ENCODE results near the gene OR5K3.
"Not testable (repeated sequence)": the region's sequence is repeated elsewhere in the genome, so short reads cannot be mapped to it uniquely, and the experiment has no call there.

Gene OR5K3, protein sequence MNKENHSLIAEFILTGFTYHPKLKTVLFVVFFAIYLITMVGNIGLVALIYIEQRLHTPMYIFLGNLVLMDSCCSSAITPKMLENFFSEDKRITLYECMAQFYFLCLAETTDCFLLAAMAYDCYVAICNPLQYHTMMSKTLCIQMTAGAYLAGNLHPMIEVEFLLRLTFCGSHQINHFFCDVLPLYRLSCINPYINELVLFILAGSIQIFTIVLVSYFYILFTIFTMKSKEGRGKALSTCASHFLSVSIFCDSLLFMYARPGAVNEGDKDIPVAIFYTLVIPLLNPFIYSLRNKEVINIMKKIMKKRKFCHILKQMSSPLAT

DNA sequence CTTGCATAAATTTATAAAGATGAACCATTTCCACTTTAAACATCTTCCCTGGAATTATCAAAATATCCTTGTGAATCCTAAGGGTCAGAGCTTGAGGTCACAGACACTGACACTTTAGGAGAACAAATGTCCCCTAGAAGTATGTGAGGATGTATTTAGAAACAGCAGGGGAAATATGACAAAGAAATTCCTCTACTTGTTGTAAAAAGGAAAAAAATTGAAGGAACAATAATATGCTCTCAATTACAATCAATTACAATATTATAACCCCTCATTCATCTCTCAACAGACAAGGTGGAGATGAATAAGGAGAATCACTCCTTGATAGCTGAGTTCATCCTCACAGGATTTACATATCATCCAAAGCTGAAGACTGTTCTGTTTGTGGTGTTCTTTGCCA lies at the start of gene OR5K3:
Gene OR5K3 (plus strand): TSS at position 301 of the 400 bp plus-strand sequence. CDS start 0 bp downstream, at position 301.
- DNase-seq (ENCODE audit: low read depth) = no peak

DNA sequence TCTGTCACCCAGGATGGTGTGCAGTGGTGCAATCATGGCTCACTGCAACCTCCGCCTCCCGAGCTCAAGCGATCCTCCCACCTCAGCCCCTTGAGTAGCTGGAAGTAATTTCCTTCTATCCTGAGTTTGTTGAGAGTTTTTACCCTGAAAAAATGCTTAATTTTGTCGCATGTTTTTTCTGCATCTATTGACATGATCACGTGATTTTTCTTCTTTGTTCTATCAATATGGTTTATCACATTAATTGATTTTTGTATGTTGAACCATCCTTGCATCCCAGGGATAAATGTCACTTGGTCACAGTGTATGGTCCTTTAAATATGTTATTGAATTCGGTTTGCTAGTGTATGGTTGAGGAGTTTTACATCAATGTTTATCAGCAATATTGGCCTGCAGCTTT lies 48.7 kb upstream of the OR5K3 start:
- no peak for DNase-seq (ENCODE audit: low read depth)

DNA sequence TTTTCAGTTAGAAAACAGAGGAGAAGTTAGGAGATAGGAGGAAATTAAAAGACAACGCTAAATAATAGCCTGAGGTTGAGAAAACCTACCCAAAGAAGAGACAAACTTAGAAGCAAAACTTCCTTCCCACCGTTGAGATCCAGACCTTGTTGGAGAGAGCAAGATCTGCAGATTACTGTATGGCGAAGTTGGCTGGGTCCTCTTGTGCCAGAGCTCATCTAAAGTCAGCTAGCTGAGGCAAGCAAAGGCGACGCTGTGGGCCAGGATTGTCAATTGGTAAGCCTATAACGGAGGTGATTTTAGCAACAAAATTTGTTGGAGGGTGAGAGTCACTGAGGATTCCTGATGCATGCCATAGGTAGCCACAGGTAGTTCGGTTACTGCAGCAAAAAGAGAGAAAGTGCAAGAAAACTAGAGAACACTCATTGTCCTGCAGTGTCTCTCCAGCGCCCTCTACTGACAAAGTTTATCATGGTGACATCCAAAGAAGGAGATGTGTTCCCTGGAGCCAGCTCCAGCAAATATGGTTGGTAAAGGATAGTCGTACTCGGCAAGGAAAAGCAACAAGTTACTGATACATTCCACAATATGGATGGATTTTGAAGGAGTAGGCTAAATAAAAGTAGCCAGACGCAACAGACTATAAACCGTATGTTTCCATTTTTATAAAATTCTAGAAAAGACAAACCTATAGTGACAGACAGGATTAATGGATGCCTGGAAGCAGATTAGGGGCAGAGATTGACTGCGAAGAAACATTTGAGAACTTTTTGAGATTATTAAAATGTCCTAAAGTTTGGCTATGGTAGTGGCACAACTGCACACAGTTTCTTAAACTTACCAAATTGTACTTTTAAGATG lies 46.6 kb upstream of the OR5K3 start:
- no peak for DNase-seq (ENCODE audit: low read depth)

DNA sequence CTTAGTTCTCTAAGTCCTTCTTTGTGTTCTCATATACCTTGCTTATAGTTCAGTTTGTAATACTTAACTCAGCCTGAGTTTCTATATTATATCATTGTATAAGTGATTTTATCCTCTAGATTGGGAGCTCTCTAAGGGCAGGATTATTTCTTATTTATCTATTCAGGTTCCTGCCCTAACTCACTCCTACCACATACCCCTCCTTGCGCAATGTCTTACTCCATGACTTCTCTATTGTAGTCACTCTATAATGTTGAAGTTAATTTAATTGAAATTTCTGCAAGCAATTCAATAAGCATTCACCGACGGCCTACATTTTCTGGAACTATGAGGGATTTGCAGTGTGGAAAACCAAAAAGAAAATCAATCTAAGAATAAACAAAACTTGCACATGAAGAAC lies 40.4 kb upstream of the OR5K3 start:
- no peak for DNase-seq (ENCODE audit: low read depth)

DNA sequence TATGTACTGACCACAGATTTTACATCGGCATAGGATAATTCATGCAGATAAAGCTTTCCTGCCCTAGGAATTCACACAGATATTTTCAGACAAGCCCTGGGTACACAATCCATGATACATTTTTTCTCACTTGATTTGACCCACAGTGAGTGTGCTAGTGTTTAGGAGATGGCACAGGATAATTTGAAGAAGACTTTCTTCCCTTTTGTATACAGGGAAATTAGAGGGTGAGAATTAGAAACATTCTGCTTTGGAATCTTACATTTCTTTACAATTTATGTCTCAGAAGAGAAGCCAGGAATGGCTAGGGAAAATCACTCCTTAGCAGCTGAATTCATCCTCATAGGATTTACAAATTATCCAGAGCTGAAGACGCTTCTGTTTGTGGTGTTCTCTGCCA lies 36.9 kb upstream of the OR5K3 start, which contains the start of gene OR5K4:
Gene OR5K4 (plus strand): TSS at position 301 of the 400 bp plus-strand sequence. CDS start 0 bp downstream, at position 301.
- no peak for DNase-seq (ENCODE audit: low read depth)

DNA sequence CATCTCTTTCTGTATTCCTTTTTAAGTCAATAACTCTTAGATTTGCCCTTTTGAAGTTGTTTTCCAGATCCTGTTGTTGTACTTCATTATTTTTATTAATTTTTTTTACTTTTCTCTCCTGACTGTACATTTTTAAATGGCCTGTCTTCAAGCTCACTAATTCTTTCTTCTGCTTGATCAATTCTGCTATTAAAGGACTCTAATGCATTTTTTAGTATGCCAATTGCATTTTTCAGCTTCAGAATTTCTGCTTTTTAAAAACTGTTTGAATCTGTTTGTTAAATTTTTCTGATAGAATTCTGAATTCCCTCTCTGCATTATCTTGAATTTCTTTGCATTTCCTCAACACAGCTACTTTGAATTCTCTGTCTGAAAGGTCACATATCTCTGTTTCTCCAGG lies 31.2 kb upstream of the OR5K3 start:
- DNase-seq (ENCODE audit: low read depth) = no peak

DNA sequence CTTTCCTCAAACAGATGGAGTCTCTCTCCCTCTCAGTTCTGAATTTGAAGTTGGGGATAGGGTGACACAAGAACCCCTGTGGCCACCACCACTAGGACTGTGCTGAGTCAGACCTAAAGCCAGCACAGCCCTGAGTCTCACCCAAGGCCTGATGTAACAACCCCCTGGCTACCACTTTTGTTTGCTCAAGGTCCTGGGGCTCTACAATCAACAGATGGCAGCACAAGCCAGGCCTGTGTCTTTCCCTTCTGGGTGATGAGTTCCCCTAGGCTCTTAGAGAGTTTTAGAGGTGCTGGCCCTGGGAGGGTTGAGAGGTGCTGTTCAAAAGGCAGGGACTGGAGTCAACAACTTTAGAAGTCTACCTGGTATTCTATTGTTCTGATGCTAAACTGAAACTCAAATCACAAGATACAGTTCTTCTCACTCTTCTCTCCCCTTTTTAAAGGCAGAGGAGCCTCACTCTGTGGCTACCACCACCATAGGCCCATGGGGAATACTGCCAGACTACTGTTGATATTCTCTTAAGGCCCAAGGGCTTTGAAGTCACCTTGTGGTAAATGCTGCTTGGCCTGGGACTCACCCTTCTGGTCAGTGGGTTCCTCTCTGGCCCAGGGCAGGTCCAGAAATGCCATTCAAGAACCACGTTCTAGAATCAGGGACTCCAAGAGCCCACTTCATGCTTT lies 30.3 kb upstream of the OR5K3 start:
- no peak for DNase-seq (ENCODE audit: low read depth)

DNA sequence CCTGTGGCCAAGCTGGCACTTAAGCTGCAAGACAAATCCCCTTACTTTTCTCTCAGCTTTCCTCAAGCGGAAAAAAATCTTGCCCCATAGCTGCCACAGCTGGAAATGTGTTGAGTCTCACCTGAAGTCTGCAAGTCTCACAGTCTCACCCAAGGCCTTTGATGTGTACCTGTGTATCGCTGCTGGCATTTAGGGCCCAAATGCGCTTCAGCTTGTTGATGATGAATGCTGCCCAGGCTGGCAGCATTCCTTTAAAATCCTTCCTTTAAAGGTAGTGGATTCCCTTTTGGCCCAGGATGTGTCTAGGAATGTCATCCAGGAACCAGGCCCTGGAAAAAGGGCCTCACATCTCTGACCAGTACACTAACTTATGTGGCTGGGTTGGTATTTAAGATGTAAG lies 29.8 kb upstream of the OR5K3 start:
- no peak for DNase-seq (ENCODE audit: low read depth)

DNA sequence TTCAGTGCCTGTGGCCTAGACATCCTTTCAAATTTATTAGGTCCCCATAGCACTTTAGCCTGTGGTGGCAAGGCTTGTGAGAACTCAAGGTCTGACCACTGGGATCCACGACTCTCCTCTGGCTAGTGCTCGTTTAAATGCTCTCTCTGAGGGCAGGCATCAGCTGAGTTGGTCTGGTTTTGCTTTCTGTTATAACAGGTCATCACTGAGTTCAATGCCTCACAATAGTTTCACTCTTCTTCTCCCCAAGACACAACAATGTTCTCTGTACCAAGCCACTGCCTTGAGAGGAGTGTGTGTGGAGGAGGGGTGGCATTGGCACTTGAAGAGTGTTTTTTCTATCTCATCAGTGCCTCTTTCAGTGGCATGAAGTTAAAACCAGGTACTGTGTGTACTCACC lies 29.2 kb upstream of the OR5K3 start:
- no peak for DNase-seq (ENCODE audit: low read depth)

DNA sequence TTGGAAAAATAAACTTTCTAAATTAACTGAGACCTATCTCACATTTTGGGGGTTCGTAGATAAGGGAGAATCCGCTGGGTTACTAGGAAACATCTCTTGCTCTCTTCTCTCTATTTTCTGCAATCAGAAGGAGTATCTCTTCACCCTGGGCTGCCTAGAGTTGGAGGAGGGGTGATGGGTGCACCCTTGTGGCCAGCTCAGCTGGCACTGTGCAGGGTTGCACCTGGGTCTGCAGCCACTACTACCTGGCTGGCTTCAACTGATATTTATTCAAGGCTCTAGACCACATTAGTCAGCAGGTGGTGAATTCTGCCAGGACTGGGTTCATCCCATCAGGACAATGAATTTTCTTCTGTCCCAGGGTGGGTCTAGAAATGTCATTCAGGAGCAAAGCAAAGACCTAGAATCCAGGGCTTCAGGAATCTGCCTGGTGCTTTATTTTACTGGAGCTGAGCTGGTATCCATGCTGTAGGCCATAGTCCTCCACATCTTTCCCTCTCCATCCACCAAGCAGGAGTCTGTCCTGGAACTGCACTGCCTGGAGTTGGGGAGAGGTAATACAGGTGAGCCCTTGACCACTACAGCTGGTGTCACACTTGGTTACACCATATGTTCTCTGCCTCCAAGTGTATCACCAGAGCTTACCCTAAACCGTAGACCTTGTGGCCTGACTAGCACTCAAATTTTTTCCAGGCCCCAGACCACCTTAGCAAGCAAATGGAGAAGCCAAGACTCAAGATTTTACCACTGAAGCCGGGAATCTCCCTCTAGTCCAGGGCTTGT lies 22.8 kb upstream of the OR5K3 start:
- DNase-seq (ENCODE audit: low read depth) = no peak

DNA sequence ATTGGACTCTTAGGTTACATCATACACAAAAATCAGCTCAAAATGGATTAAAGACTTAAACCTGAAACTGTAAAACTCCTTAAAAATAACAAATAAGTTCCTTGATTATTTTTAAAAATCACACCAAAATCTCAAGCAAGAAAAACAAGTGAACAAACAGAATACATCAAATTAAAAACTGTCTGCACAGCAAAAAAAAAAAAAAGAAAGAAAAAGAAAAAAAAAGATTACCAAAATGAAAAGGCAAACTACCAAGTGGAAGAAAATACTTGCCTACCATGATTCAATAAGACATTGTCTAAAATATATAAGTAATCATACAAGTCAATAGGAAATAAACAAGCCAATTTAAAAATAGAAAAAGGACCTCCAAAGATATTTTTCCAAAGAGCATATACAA lies 19.3 kb upstream of the OR5K3 start:
- DNase-seq (ENCODE audit: low read depth) = no peak

DNA sequence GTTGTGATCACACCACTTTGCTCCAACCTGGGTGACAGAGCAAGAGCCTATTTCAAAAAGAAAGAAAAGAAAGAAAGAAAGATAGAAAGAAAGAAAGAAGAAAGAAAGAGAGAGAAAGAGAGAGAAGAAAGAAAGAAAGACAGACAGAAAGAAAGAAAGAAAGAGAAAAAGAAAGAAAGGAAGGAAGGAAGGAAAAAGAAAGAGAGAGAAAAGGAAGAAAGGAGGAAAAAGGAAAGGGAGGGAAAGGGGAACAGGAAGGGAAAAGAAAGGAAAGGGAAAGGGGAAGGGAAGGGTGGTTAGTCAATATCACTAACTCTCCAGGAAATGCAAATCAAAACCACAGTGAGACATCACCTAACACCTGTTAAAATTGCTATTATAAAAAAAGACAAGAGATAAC lies 18.6 kb upstream of the OR5K3 start:
- no peak for DNase-seq (ENCODE audit: low read depth)

DNA sequence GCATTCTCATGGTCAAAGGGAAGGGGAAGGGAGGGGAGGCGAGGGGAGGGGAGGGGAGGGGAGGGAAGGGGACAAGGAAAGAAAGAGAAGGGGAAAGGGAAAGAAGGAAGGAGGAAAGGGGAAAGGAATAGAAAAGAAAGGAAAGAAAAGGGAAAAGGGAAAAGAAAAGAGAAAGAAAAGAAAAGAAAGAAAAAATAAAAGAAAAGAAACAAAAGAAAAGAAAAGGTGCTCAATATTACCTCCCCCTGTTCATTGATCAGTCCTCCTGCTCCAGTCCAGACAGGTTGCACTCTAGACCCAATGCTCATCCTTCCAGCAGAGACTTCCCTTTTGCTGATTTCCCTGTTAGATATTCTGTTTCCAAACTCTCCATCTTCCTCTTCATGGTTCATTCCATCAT lies 18.0 kb upstream of the OR5K3 start:
- DNase-seq (ENCODE audit: low read depth) = no peak

DNA sequence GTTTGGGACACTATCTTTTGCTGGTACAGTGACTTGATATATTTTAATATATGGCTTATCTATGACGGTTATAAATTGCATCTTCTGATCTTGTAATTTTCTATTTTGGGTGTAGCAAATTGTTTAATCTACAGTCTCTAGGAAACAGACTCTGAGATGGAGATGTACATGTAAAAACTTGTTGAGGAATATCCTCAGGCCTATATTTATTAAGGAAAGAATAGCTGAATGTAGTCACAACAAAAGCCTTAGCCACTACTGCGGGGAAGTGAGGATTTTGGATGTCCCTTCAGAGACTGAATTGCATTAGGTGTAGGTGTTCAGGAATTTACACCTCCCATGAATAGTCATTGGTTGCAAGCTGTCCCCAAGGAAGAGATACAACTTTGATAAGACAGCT lies 13.8 kb upstream of the OR5K3 start:
- no peak for DNase-seq (ENCODE audit: low read depth)

DNA sequence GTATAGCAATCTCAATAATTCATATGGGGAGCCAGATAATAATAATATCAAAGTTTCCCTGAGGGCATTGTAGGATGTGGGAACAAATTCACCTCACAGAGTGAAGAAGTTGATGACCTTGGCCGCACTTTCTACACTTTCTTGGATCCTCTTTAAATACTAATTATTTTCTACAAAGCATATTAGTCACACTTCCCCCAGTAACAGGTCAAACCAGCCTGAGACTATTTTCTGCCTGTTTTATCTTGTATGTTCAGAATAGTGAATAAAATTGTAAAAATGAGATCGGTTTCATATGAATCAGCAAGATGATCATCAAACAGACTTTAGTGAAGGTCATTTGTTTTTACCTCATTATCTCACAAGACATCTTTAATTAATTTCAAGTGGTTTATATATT lies 2.3 kb upstream of the OR5K3 start:
- no peak for DNase-seq (ENCODE audit: low read depth)

DNA sequence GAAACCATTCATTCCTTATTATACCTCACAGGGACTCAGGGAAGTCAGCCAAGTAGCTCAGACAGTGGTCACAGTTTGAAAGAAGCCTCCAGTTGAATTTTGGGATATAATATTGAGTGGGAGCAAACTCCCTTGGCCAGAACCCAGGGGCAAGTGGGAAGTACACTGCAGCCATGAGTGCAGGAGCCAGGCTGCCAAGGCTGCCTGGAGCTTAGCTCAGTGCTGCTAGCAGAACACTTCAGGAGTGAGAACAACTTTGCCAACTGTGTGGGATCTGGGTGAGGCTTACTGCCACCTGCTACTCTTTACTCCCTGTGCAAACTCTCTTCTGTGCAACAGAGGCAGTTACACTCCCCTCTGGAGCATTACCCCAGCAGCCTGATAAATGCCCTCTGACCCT lies 4.6 kb downstream of the OR5K3 start:
- DNase-seq (ENCODE audit: low read depth) = no peak

DNA sequence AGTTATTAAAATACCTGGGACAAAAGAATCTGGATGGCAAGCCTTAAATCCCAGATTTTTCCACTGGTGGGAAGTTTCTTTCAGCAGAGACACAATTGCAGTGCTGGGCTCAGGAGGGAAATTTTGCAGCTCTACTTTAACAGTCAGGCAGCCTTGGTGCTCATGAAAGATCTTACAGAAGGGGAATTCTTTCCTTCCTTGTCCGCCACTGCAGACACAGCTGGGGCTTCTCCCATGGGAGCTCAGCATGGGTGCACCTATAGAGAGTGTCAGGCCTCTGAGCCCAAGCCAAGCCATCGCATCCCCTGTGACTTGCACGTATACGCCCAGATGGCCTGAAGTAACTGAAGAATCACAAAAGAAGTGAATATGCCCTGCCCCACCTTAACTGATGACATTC lies 6.0 kb downstream of the OR5K3 start:
- DNase-seq (ENCODE audit: low read depth) = not testable (repeated sequence)

DNA sequence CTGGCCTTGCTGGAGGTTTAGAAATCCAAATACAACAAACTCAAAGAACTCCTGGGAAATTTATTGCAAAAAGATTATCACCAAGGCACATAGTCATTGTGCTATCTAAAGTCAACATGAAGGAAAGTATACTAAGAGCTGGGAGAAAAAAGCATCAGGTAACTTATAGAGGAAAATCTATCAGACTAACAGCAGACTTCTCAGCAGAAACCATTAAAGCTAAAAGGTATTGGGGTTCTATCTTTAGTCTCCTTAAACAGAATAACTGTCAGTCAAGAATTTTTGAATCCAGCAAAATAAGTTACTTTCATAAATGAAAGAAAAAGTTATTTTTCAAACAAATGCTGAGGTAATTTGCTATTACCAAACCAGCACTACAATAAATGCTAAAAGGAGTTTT lies 8.0 kb downstream of the OR5K3 start:
- no peak for DNase-seq (ENCODE audit: low read depth)

DNA sequence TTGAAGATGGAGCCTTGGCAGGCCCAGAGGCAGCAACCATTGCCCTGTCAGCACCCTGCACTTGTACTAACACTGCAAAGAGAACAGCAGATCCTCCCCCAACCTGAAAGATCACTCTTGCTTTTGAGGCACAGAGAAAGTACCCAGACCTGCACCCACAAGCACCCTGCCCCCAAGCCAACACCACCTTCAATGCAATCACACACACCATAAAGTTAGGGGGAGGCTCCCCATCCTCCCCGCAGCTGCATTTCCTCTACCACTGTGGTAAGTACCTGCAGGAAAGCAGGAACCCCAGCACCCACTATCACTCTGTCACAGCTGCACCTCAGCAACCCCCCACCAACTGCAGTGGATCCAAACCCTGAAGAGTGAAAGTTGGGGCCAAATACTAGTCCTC lies 12.0 kb downstream of the OR5K3 start:
- DNase-seq (ENCODE audit: low read depth) = no peak

DNA sequence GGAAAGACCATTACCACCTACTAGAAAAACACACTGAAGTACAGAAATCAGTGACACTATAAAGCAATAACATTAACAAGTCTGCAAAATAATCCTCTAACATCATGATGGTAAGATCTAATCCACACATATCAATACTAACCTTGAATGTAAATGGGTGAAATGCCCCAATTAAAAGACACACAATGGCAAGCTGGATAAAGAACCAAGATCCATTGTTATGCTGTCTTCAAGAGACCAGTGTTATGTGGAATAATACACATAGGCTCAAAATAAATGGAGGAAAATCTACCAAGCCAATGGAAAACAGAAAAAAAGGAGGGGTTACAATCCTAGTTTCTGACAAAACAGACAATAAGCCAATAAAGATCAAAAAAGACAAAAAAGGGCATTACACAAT lies 13.5 kb downstream of the OR5K3 start:
- no peak for DNase-seq (ENCODE audit: low read depth)

DNA sequence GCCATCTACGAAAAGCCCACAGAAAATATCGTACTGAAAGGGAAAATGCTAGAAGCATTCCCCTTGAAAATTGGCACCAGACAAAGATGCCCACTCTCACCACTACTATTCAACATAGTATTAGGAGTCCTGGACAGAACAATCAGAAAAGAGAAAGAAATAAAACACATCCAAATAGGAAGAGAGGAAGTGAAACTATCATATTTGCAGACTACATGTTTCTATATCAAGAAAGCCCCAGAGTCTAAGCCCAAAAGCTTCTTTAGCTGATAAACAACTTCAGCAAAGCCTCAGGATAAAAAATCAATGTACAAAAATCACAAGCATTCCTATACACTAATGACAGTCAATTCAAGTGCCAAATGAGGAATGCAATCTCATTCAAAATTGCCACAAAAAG lies 15.6 kb downstream of the OR5K3 start:
- no peak for DNase-seq (ENCODE audit: low read depth)

DNA sequence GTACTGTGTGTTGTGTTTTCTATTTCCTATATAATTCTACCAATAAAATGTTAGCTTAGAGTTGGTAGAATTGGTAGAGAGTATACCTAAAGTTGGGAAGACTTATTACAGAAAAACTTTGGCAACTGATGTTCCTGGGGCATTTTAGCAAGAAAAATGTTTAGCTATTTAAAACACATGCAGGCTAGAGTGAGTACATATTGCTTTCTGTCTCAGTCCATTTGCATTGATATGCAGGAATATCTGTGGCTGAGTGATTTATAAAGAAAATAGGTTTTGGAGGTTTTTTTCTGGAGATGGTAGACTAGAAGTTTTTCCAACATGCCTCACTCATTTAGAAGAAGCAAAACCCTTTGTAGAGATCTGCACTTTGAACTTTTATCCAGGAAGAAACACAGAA lies 42.1 kb downstream of the OR5K3 start:
- DNase-seq (ENCODE audit: low read depth) = no peak

Data from fibroblast of gingiva (primary cell).